Limb (tissue), 2 donors: Measurements from ENCODE around the gene SIAH1.
"Not testable (repeated sequence)": the region's sequence is repeated elsewhere in the genome, so short reads cannot be mapped to it uniquely, and the experiment has no call there.

Experiments
- DNase-seq, 2 donors: peaks; one replicate each; pipeline ENCODE4 v3.0.0-alpha.2; 2016; ENCODE audit errors: extremely low spot score in 2 of 2

Gene SIAH1

GRCh38 chr16:48393485-48394354 lies 8.5 kb upstream of the SIAH1 start:
- no peak for DNase-seq

GRCh38 chr16:48392407-48392806 lies 7.2 kb upstream of the SIAH1 start:
- DNase-seq: no peak

- no peak for DNase-seq
These were observed 1.5 kb upstream of the SIAH1 start for GRCh38 chr16:48386559-48387312.

GRCh38 chr16:48384520-48385252 lies 527 bp downstream of the SIAH1 start:
- DNase-seq: peak; percentile 51 to 79

GRCh38 chr16:48383877-48384519 lies 1.2 kb downstream of the SIAH1 start:
- DNase-seq: peak in 1 of 2 donors; percentile 37

GRCh38 chr16:48383009-48383876 lies 2.0 kb downstream of the SIAH1 start:
- DNase-seq: no peak

GRCh38 chr16:48382131-48382530 lies 3.1 kb downstream of the SIAH1 start:
- no peak for DNase-seq

GRCh38 chr16:48381201-48381600 lies 4.0 kb downstream of the SIAH1 start:
- no peak for DNase-seq

GRCh38 chr16:48378836-48379235 lies 6.4 kb downstream of the SIAH1 start:
- DNase-seq: no peak

GRCh38 chr16:48378276-48378675 lies 6.9 kb downstream of the SIAH1 start:
- no peak for DNase-seq

- DNase-seq: not testable (repeated sequence)
These were observed 7.9 kb downstream of the SIAH1 start for GRCh38 chr16:48377301-48377700.

GRCh38 chr16:48374255-48374654 lies 11.0 kb downstream of the SIAH1 start:
- DNase-seq: no peak

- DNase-seq: no peak
These were observed 11.8 kb downstream of the SIAH1 start for GRCh38 chr16:48373258-48374029.

- DNase-seq: no peak
These were observed 12.5 kb downstream of the SIAH1 start for GRCh38 chr16:48372744-48373143.

- no peak for DNase-seq
These were observed 13.8 kb downstream of the SIAH1 start for GRCh38 chr16:48371393-48371780.

GRCh38 chr16:48370668-48371392 lies 14.4 kb downstream of the SIAH1 start:
- DNase-seq: not testable (repeated sequence)

GRCh38 chr16:48370229-48370628 lies 15.0 kb downstream of the SIAH1 start:
- no peak for DNase-seq

GRCh38 chr16:48369765-48370164 lies 15.4 kb downstream of the SIAH1 start:
- DNase-seq: no peak

- DNase-seq: no peak
These were observed 17.7 kb downstream of the SIAH1 start for GRCh38 chr16:48367441-48368049.
